Osteoblast (primary cell): ENCODE data around the gene ACBD4. TPM values are rescaled to one million over a fixed set of nuclear protein-coding genes. Genes with fewer than 3 reads are reported as not detected.

Experiments used
- DNase-seq: peaks from one replicate; pipeline ENCODE4 v3.0.0; 2011; ENCODE audit warnings: low spot score, mixed read lengths; ENCODE audit not compliant: insufficient read length; ENCODE audit errors: missing footprints
- H2AFZ ChIP-seq: 2 replicates; pipeline ENCODE4 v1.6.0; 2011; ENCODE audit warnings: mild to moderate bottlenecking, low read length
- H3K27ac ChIP-seq: 2 replicates; pipeline ENCODE4 v1.5.1; 2011; ENCODE audit warnings: mild to moderate bottlenecking, low read depth, low read length, moderate library complexity
- H3K27me3 ChIP-seq: 2 replicates; pipeline ENCODE4 v1.6.0; 2012; ENCODE audit warnings: mild to moderate bottlenecking, control low read depth, inconsistent platforms, low read length, moderate library complexity; ENCODE audit not compliant: insufficient read depth
- H3K36me3 ChIP-seq: 2 replicates; pipeline ENCODE4 v1.5.1; 2011; ENCODE audit warnings: mild to moderate bottlenecking, low read length, control low read depth, moderate library complexity; ENCODE audit not compliant: insufficient read depth
- H3K4me1 ChIP-seq: 2 replicates; pipeline ENCODE4 v1.5.1; 2011; ENCODE audit warnings: mild to moderate bottlenecking, low read length, control low read depth, moderate library complexity; ENCODE audit not compliant: insufficient read depth
- H3K4me2 ChIP-seq: 2 replicates; pipeline ENCODE4 v1.6.0; 2011; ENCODE audit warnings: mild to moderate bottlenecking, low read length; ENCODE audit not compliant: insufficient read depth
- H3K4me3 ChIP-seq: fragments of 200-600 bp; sonication (generic); 3 replicates; pipeline ENCODE4 v1.5.1; 2012; ENCODE audit warnings: mild to moderate bottlenecking, low read length, inconsistent platforms; ENCODE audit not compliant: insufficient read depth
- H3K79me2 ChIP-seq: 2 replicates; pipeline ENCODE4 v1.6.0; 2012; ENCODE audit warnings: mild to moderate bottlenecking, low read length, control low read depth, inconsistent platforms; ENCODE audit not compliant: insufficient read depth
- H3K9me3 ChIP-seq: 2 replicates; pipeline ENCODE4 v1.5.1; 2011; ENCODE audit warnings: low read depth, low read length, control low read depth
- H4K20me1 ChIP-seq: 2 replicates; pipeline ENCODE4 v1.6.0; 2012; ENCODE audit warnings: mild to moderate bottlenecking, low read length, control low read depth; ENCODE audit not compliant: insufficient read depth
- CTCF ChIP-seq: IDR thresholded peaks from 2 replicates; pipeline ENCODE4 v1.5.1; 2011; ENCODE audit warnings: mild to moderate bottlenecking, low read depth, low read length, moderate library complexity; ENCODE audit errors: extremely low read depth
- total RNA-seq: library from RNA; depleted of rRNA; stranded (reverse); fragments of >200 nt; gene quantifications from 2 replicates; pipeline ENCODE4 v1.2.3, GENCODE V29; 2012

ACBD4 gene
- total RNA-seq, 1 donor = 4.7 TPM

GRCh38 chr17:45161288-45162024 lies 26.0 kb downstream of the ACBD4 start, which contains the start of gene HEXIM2:
Gene HEXIM2, plus strand, starts transcription at chr17:45161875. Its CDS starts 919 bp downstream, at chr17:45162794.
- H3K27me3 ChIP-seq = no peaks in the 10 kb centered on the region
- H3K9me3 ChIP-seq = no peaks in the 10 kb centered on the region
- H2AFZ ChIP-seq = peak within 1 kb of the TSS; percentile 95
- H3K36me3 ChIP-seq = no peaks in the 10 kb centered on the region
- H4K20me1 ChIP-seq = no peaks in the 10 kb centered on the region
- H3K4me2 ChIP-seq = peak within 1 kb of the TSS; percentile 86
- peaks cover 33% of the 10 kb centered on the region for H3K4me1 ChIP-seq
- H3K27ac ChIP-seq = peak within 1 kb of the TSS; percentile 99
- peak; percentile 99 for DNase-seq
- peak within 1 kb of the TSS; percentile 96 for H3K4me3 ChIP-seq
- peaks cover 47% of the 10 kb centered on the region for H3K79me2 ChIP-seq
- no peak for TF ChIP-seq CTCF

GRCh38 chr17:45162025-45162687 lies 26.7 kb downstream of the ACBD4 start:
- H3K4me1 ChIP-seq = peaks cover 33% of the 10 kb centered on the region
- H3K4me2 ChIP-seq = peak overlapping the region; percentile 85
- peak overlapping the region; percentile 37 for H3K27ac ChIP-seq
- H3K36me3 ChIP-seq = no peaks in the 10 kb centered on the region
- TF ChIP-seq CTCF = no peak
- no peaks in the 10 kb centered on the region for H3K27me3 ChIP-seq
- H3K9me3 ChIP-seq = no peaks in the 10 kb centered on the region
- peak overlapping the region; percentile 66 for H3K4me3 ChIP-seq
- peaks cover 40% of the 10 kb centered on the region for H3K79me2 ChIP-seq
- H4K20me1 ChIP-seq = no peaks in the 10 kb centered on the region
- H2AFZ ChIP-seq = peak overlapping the region; percentile 95
- DNase-seq = peak; percentile 70

GRCh38 chr17:45164734-45165269 lies 29.3 kb downstream of the ACBD4 start:
- H3K4me2 ChIP-seq = no peak overlapping the region
- no peak overlapping the region for H3K27ac ChIP-seq

More at GRCh38 chr17:45164734-45165269, 29.3 kb downstream of the ACBD4 start:
- Histone ChIP-seq H3K27me3 (no peaks in the 10 kb centered on the region), H3K4me3 (no peak overlapping the region), H3K4me1 (peaks cover 15% of the 10 kb centered on the region), H3K79me2 (peaks cover 15% of the 10 kb centered on the region), H4K20me1 (no peaks in the 10 kb centered on the region), H3K9me3 (no peaks in the 10 kb centered on the region), H3K36me3 (no peaks in the 10 kb centered on the region), H2AFZ (no peak overlapping the region)
- DNase-seq = peak; percentile 36
- TF ChIP-seq CTCF = no peak
